Trophoblast cell (in vitro differentiated cells and primary cell): Measurements from ENCODE around the gene HABP2.

ENCODE experiments used
- DNase-seq, 2 donors: peaks; one replicate each; pipeline ENCODE4 v3.0.0-alpha.2; 2016
- H2AFZ ChIP-seq: 2 replicates; pipeline ENCODE4 v1.6.1; 2013; ENCODE audit warnings: low read length, moderate library complexity, mild to moderate bottlenecking; ENCODE audit not compliant: insufficient read depth, poor library complexity
- H2AK5ac ChIP-seq: 2 replicates; pipeline ENCODE4 v1.6.1; 2013; ENCODE audit warnings: mild to moderate bottlenecking, low read length
- H2BK120ac ChIP-seq: 2 replicates; pipeline ENCODE4 v1.6.1; 2013; ENCODE audit warnings: low read length, mild to moderate bottlenecking, moderate library complexity; ENCODE audit not compliant: insufficient read depth, poor library complexity
- H2BK12ac ChIP-seq: 2 replicates; pipeline ENCODE4 v1.6.1; 2013; ENCODE audit warnings: mild to moderate bottlenecking, low read length, moderate library complexity
- H2BK5ac ChIP-seq: 2 replicates; pipeline ENCODE4 v1.6.1; 2013; ENCODE audit warnings: low read length, low read depth, moderate library complexity, mild to moderate bottlenecking; ENCODE audit not compliant: poor library complexity
- H3K14ac ChIP-seq: 2 replicates; pipeline ENCODE4 v1.6.1; 2013; ENCODE audit warnings: mild to moderate bottlenecking, low read length
- H3K18ac ChIP-seq: 2 replicates; pipeline ENCODE4 v1.6.1; 2013; ENCODE audit warnings: mild to moderate bottlenecking, low read length
- H3K23ac ChIP-seq: 2 replicates; pipeline ENCODE4 v1.6.1; 2013; ENCODE audit warnings: low read length
- H3K27ac ChIP-seq: 2 replicates; pipeline ENCODE4 v1.5.1; 2013; ENCODE audit warnings: low read depth, mild to moderate bottlenecking, inconsistent platforms, low read length, moderate library complexity
- H3K27me3 ChIP-seq: 2 replicates; pipeline ENCODE4 v1.6.1; 2013; ENCODE audit warnings: inconsistent platforms, mild to moderate bottlenecking, low read length, moderate library complexity; ENCODE audit not compliant: insufficient read depth
- H3K36me3 ChIP-seq, 2 experiments: 1 replicate in 1 of 2; 2 replicates in 1 of 2; pipeline ENCODE4 v1.6.1; 2013; ENCODE audit warnings: low read length in 2 of 2, mild to moderate bottlenecking in 2 of 2, moderate library complexity in 1 of 2; ENCODE audit not compliant: insufficient read depth in 2 of 2, control insufficient read depth in 1 of 2
- H3K4ac ChIP-seq: 2 replicates; pipeline ENCODE4 v1.6.1; 2013; ENCODE audit warnings: low read depth, mild to moderate bottlenecking, low read length, moderate library complexity
- H3K4me1 ChIP-seq, 2 experiments: 1 replicate in 1 of 2; 2 replicates in 1 of 2; pipeline ENCODE4 v1.6.1; 2013; ENCODE audit warnings: low read length in 2 of 2, mild to moderate bottlenecking in 2 of 2, moderate library complexity in 1 of 2; ENCODE audit not compliant: insufficient read depth in 2 of 2, control insufficient read depth in 1 of 2
- H3K4me2 ChIP-seq: 2 replicates; pipeline ENCODE4 v1.6.1; 2013; ENCODE audit warnings: inconsistent platforms, mild to moderate bottlenecking, low read length, moderate library complexity
- H3K4me3 ChIP-seq: 2 replicates; pipeline ENCODE4 v1.5.1; 2013; ENCODE audit warnings: mild to moderate bottlenecking, low read depth, low read length, inconsistent platforms
- H3K79me1 ChIP-seq: one replicate; pipeline ENCODE4 v1.6.1; 2013; ENCODE audit warnings: low read length
- H3K79me2 ChIP-seq: 2 replicates; pipeline ENCODE4 v1.6.1; 2013; ENCODE audit warnings: low read length, mild to moderate bottlenecking; ENCODE audit not compliant: control insufficient read depth, insufficient read depth, poor library complexity
- H3K9ac ChIP-seq: 2 replicates; pipeline ENCODE4 v1.6.1; 2013; ENCODE audit warnings: mild to moderate bottlenecking, low read length
- H3K9me3 ChIP-seq: 2 replicates; pipeline ENCODE4 v1.6.1; 2013; ENCODE audit warnings: low read depth, mild to moderate bottlenecking, control low read depth, inconsistent platforms, low read length; ENCODE audit not compliant: insufficient read depth
- H4K12ac ChIP-seq: 2 replicates; pipeline ENCODE4 v1.6.1; 2013; ENCODE audit warnings: low read depth, mild to moderate bottlenecking, low read length, moderate library complexity
- H4K8ac ChIP-seq: 2 replicates; pipeline ENCODE4 v1.6.1; 2013; ENCODE audit warnings: low read depth, mild to moderate bottlenecking, low read length, moderate library complexity
- H4K91ac ChIP-seq: one replicate; pipeline ENCODE4 v1.6.1; 2013; ENCODE audit warnings: low read depth, mild to moderate bottlenecking, low read length, moderate library complexity
- WGBS: extraction: QIAGEN DNeasy Blood & Tissue Kit; methylation state at CpG from one replicate; pipeline ENCODE4 v1.1.7; 2013; ENCODE audit warnings: missing lambda C conversion rate; ENCODE audit not compliant: insufficient read length, insufficient coverage; ENCODE audit errors: extremely low coverage; 5-methylcytosine and 5-hydroxymethylcytosine counted together

The HABP2 gene

GRCh38 chr10:113562069-113562468, 9.2 kb downstream of the HABP2 start:
- no peak overlapping the region for H3K4me2 ChIP-seq
- H3K23ac ChIP-seq: no peak overlapping the region
- no peak overlapping the region for H3K4me3 ChIP-seq
- H3K9ac ChIP-seq: no peak overlapping the region
- no peak overlapping the region for H2AK5ac ChIP-seq
- H2BK5ac ChIP-seq: no peak overlapping the region
- no CpG with 5 or more reads among the region's 6 CpGs for WGBS
- H4K12ac ChIP-seq: no peak overlapping the region
- no peaks in the 10 kb centered on the region for H3K36me3 ChIP-seq
- H3K79me1 ChIP-seq: no peaks in the 10 kb centered on the region
- H2BK12ac ChIP-seq: no peak overlapping the region
- DNase-seq: no peak
- peaks cover 4 to 7% of the 10 kb centered on the region in 2 experiments for H3K4me1 ChIP-seq
- no peak overlapping the region for H3K27ac ChIP-seq
- no peak overlapping the region for H3K18ac ChIP-seq
- H4K91ac ChIP-seq: no peak overlapping the region
- no peaks in the 10 kb centered on the region for H3K9me3 ChIP-seq
- no peak overlapping the region for H3K14ac ChIP-seq
- no peak overlapping the region for H4K8ac ChIP-seq
- no peak overlapping the region for H3K4ac ChIP-seq
- no peaks in the 10 kb centered on the region for H3K79me2 ChIP-seq
- peaks cover 8% of the 10 kb centered on the region for H3K27me3 ChIP-seq
- H2BK120ac ChIP-seq: no peak overlapping the region
- no peak overlapping the region for H2AFZ ChIP-seq

- Histone ChIP-seq H3K9me3 (no peaks in the 10 kb centered on the region), H2BK5ac (no peak overlapping the region), H3K18ac (no peak overlapping the region), H4K91ac (no peak overlapping the region), H2AFZ (no peak overlapping the region), H3K4me1 (peaks cover 4 to 7% of the 10 kb centered on the region in 2 experiments), H3K4me3 (no peak overlapping the region), H2BK12ac (no peak overlapping the region), H3K36me3 (no peaks in the 10 kb centered on the region), H3K79me1 (no peaks in the 10 kb centered on the region), H4K8ac (no peak overlapping the region), H3K79me2 (no peaks in the 10 kb centered on the region), H3K23ac (no peak overlapping the region), H3K4ac (no peak overlapping the region), H2BK120ac (no peak overlapping the region), H4K12ac (no peak overlapping the region), H2AK5ac (no peak overlapping the region), H3K27ac (no peak overlapping the region), H3K4me2 (no peak overlapping the region), H3K14ac (no peak overlapping the region), H3K27me3 (peaks cover 5% of the 10 kb centered on the region), H3K9ac (no peak overlapping the region)
- DNase-seq: peak in 1 of 2 donors; percentile 45
- WGBS: no CpG with 5 or more reads among the region's 5 CpGs
Observed at GRCh38 chr10:113562704-113563103, 9.9 kb downstream of the HABP2 start.

- Histone ChIP-seq H4K91ac (no peak overlapping the region), H3K4me3 (no peak overlapping the region), H4K12ac (no peak overlapping the region), H3K79me1 (no peaks in the 10 kb centered on the region), H3K79me2 (no peaks in the 10 kb centered on the region), H3K27me3 (peaks cover 5% of the 10 kb centered on the region), H2AK5ac (no peak overlapping the region), H3K27ac (no peak overlapping the region), H3K23ac (no peak overlapping the region), H2AFZ (no peak overlapping the region), H3K9me3 (no peaks in the 10 kb centered on the region), H2BK12ac (no peak overlapping the region), H3K36me3 (no peaks in the 10 kb centered on the region), H3K4ac (no peak overlapping the region), H3K9ac (no peak overlapping the region), H3K4me1 (peaks cover under 1 to 2% of the 10 kb centered on the region in 2 experiments), H3K18ac (no peak overlapping the region), H4K8ac (no peak overlapping the region), H2BK120ac (no peak overlapping the region), H3K14ac (no peak overlapping the region), H3K4me2 (peak overlapping the region; percentile 31), H2BK5ac (no peak overlapping the region)
- peak; percentile 68 to 88 for DNase-seq
- WGBS: no CpG with 5 or more reads among the region's 18 CpGs
Observed at GRCh38 chr10:113563306-113564088, 10.6 kb downstream of the HABP2 start.

GRCh38 chr10:113565364-113565763, 12.5 kb downstream of the HABP2 start:
- no peak overlapping the region for H3K4me3 ChIP-seq
- no peaks in the 10 kb centered on the region for H3K9me3 ChIP-seq
- H4K12ac ChIP-seq: no peak overlapping the region
- H3K79me1 ChIP-seq: no peaks in the 10 kb centered on the region
- H3K79me2 ChIP-seq: no peaks in the 10 kb centered on the region
- no peak overlapping the region for H2AFZ ChIP-seq
- WGBS: no CpG with 5 or more reads among the region's 1 CpG
- H4K8ac ChIP-seq: no peak overlapping the region
- H3K4me2 ChIP-seq: no peak overlapping the region
- no peak overlapping the region for H3K14ac ChIP-seq
- no peaks in the 10 kb centered on the region for H3K36me3 ChIP-seq
- no peak overlapping the region for H2AK5ac ChIP-seq
- H3K27ac ChIP-seq: no peak overlapping the region
- H4K91ac ChIP-seq: no peak overlapping the region
- no peak overlapping the region for H2BK120ac ChIP-seq
- no peaks in the 10 kb centered on the region for H3K27me3 ChIP-seq
- H2BK5ac ChIP-seq: no peak overlapping the region
- no peak overlapping the region for H3K23ac ChIP-seq
- H3K4ac ChIP-seq: no peak overlapping the region
- H2BK12ac ChIP-seq: no peak overlapping the region
- no peaks in the 10 kb centered on the region for H3K4me1 ChIP-seq
- no peak overlapping the region for H3K18ac ChIP-seq
- no peak for DNase-seq
- no peak overlapping the region for H3K9ac ChIP-seq
